ENCODE results near the gene MAFB.

GRCh38 chr20:40655451-40655850, 33.6 kb downstream of the MAFB start:
- TF ChIP-seq, protein P1, sequence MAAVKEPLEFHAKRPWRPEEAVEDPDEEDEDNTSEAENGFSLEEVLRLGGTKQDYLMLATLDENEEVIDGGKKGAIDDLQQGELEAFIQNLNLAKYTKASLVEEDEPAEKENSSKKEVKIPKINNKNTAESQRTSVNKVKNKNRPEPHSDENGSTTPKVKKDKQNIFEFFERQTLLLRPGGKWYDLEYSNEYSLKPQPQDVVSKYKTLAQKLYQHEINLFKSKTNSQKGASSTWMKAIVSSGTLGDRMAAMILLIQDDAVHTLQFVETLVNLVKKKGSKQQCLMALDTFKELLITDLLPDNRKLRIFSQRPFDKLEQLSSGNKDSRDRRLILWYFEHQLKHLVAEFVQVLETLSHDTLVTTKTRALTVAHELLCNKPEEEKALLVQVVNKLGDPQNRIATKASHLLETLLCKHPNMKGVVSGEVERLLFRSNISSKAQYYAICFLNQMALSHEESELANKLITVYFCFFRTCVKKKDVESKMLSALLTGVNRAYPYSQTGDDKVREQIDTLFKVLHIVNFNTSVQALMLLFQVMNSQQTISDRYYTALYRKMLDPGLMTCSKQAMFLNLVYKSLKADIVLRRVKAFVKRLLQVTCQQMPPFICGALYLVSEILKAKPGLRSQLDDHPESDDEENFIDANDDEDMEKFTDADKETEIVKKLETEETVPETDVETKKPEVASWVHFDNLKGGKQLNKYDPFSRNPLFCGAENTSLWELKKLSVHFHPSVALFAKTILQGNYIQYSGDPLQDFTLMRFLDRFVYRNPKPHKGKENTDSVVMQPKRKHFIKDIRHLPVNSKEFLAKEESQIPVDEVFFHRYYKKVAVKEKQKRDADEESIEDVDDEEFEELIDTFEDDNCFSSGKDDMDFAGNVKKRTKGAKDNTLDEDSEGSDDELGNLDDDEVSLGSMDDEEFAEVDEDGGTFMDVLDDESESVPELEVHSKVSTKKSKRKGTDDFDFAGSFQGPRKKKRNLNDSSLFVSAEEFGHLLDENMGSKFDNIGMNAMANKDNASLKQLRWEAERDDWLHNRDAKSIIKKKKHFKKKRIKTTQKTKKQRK (IDR thresholded peaks at IDR 0.05; ENCODE audit: borderline replicate concordance, low read depth, low read length): no peak
- TF ChIP-seq, protein P2, sequence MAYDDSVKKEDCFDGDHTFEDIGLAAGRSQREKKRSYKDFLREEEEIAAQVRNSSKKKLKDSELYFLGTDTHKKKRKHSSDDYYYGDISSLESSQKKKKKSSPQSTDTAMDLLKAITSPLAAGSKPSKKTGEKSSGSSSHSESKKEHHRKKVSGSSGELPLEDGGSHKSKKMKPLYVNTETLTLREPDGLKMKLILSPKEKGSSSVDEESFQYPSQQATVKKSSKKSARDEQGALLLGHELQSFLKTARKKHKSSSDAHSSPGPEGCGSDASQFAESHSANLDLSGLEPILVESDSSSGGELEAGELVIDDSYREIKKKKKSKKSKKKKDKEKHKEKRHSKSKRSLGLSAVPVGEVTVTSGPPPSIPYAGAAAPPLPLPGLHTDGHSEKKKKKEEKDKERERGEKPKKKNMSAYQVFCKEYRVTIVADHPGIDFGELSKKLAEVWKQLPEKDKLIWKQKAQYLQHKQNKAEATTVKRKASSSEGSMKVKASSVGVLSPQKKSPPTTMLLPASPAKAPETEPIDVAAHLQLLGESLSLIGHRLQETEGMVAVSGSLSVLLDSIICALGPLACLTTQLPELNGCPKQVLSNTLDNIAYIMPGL (CRISPR knock-in tag; IDR thresholded peaks at IDR 0.05): no peak
- TF ChIP-seq CREB1 (IDR thresholded peaks at IDR 0.05) (no peak), CREB1 (CRISPR knock-in tag; IDR thresholded peaks at IDR 0.05) (no peak), JUNB (CRISPR knock-in tag; conservative IDR thresholded peaks at IDR 0.05) (no peak), NFIX (CRISPR knock-in tag; IDR thresholded peaks at IDR 0.05; ENCODE audit: low read depth) (no peak), REST (IDR thresholded peaks at IDR 0.05; ENCODE audit: borderline replicate concordance) (no peak), REST (CRISPR knock-in tag; IDR thresholded peaks at IDR 0.05; ENCODE audit: low read depth) (no peak), AFF1 (IDR thresholded peaks at IDR 0.05; ENCODE audit: low read depth in 1 of 2, partially characterized antibody in 2 of 2) (no peak), POLR2A (conservative IDR thresholded peaks at IDR 0.05) (no peak)
- TF ChIP-seq, protein P3, sequence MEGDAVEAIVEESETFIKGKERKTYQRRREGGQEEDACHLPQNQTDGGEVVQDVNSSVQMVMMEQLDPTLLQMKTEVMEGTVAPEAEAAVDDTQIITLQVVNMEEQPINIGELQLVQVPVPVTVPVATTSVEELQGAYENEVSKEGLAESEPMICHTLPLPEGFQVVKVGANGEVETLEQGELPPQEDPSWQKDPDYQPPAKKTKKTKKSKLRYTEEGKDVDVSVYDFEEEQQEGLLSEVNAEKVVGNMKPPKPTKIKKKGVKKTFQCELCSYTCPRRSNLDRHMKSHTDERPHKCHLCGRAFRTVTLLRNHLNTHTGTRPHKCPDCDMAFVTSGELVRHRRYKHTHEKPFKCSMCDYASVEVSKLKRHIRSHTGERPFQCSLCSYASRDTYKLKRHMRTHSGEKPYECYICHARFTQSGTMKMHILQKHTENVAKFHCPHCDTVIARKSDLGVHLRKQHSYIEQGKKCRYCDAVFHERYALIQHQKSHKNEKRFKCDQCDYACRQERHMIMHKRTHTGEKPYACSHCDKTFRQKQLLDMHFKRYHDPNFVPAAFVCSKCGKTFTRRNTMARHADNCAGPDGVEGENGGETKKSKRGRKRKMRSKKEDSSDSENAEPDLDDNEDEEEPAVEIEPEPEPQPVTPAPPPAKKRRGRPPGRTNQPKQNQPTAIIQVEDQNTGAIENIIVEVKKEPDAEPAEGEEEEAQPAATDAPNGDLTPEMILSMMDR (IDR thresholded peaks at IDR 0.05 in 2 of 3, conservative IDR thresholded peaks at IDR 0.05 in 1 of 3; ENCODE audit: insufficient read depth in 2 of 3, low read depth in 1 of 3, low read length in 3 of 3): no peak
- TF ChIP-seq, protein P4, sequence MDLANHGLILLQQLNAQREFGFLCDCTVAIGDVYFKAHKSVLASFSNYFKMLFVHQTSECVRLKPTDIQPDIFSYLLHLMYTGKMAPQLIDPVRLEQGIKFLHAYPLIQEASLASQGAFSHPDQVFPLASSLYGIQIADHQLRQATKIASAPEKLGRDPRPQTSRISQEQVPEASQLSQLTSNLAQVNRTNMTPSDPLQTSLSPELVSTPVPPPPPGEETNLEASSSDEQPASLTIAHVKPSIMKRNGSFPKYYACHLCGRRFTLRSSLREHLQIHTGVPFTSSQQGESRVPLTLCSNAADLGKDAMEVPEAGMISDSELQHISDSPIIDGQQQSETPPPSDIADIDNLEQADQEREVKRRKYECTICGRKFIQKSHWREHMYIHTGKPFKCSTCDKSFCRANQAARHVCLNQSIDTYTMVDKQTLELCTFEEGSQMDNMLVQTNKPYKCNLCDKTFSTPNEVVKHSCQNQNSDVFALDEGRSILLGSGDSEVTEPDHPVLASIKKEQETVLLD (IDR thresholded peaks at IDR 0.05): no peak
